T-helper 17 cell (primary cell): Measurements from ENCODE around the gene LCT. TPM values are rescaled to one million over a fixed set of nuclear protein-coding genes. Genes with fewer than 3 reads are reported as not detected.
"Not testable (repeated sequence)": the region's sequence is repeated elsewhere in the genome, so short reads cannot be mapped to it uniquely, and the experiment has no call there.

ENCODE experiments used
- ATAC-seq: fragments of 150-1000 bp; cut with Tn5 transposase; 2 replicates; pipeline ENCODE4 v1.10.0; 2021; ENCODE audit warnings: mild to moderate bottlenecking, moderate library complexity
- DNase-seq, 3 donors: peaks; one replicate each; pipeline versions ENCODE4 v3.0.0 to v3.0.0-alpha.2; 2020 to 2021
- H3K9me3 ChIP-seq: one replicate; pipeline ENCODE4 v1.7.0; 2013; ENCODE audit warnings: low read length, mild to moderate bottlenecking; ENCODE audit not compliant: control insufficient read depth, poor library complexity, severe bottlenecking
- H3K27ac Mint-ChIP-seq: one replicate; pipeline ENCODE4 v1.8.0; 2022; ENCODE audit warnings: mild to moderate bottlenecking, moderate library complexity, mixed read lengths
- H3K27me3 Mint-ChIP-seq: one replicate; pipeline ENCODE4 v1.8.0; 2022; ENCODE audit warnings: mixed read lengths
- H3K36me3 Mint-ChIP-seq: one replicate; pipeline ENCODE4 v1.8.0; 2022; ENCODE audit warnings: low read depth, mixed read lengths
- H3K4me1 Mint-ChIP-seq: one replicate; pipeline ENCODE4 v1.8.0; 2022; ENCODE audit warnings: mild to moderate bottlenecking, mixed read lengths
- H3K4me3 Mint-ChIP-seq: one replicate; pipeline ENCODE4 v1.8.0; 2022; ENCODE audit warnings: mild to moderate bottlenecking, moderate library complexity, mixed read lengths
- total RNA-seq, 4 donors: library from RNA in 2 of 4; stranded (reverse) in 2 of 4; gene quantifications; one replicate each; pipeline ENCODE4 v1.2.3 and lab custom pipeline; 2022 to 2026

The LCT gene
- total RNA-seq, 2 donors from 2014 or later: 0.07 to 0.10 TPM

GRCh38 chr2:135800513-135801460, 36.2 kb downstream of the LCT start:
- ATAC-seq (no peak), DNase-seq (no peak)
- Mint-ChIP-seq H3K27ac (no peak overlapping the region), H3K27me3 (no peaks in the 10 kb centered on the region), H3K4me1 (peaks cover 3% of the 10 kb centered on the region), H3K36me3 (peaks cover 4% of the 10 kb centered on the region), H3K4me3 (no peak overlapping the region)
- H3K9me3 ChIP-seq: no peaks in the 10 kb centered on the region

DNA sequence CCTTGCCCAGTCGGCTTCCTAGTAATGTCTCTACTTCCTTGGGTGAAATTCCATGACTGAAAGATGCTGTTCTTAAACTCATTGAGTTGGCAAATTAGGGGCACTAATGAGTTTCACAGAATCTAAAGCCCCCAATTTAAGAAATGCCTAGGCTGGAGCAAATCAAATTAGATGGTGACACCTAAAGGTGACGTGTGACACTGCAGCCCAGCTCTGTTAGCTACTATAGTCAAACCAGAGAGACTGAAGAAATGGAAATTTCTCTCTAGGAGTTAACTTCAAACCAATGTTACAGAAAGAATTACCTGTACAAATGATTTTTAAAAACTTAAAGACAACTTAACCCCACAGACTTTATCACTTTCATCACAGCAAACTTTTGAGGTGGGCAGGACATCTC, 37.2 kb downstream of the LCT start:
- Mint-ChIP-seq H3K27ac (no peak overlapping the region), H3K36me3 (peaks cover 4% of the 10 kb centered on the region), H3K4me1 (peaks cover 8% of the 10 kb centered on the region), H3K27me3 (no peaks in the 10 kb centered on the region), H3K4me3 (no peak overlapping the region)
- ATAC-seq: no peak
- no peak for DNase-seq
- no peaks in the 10 kb centered on the region for H3K9me3 ChIP-seq

GRCh38 chr2:135798762-135799161, 38.2 kb downstream of the LCT start:
- H3K4me3 Mint-ChIP-seq: no peak overlapping the region
- ATAC-seq (no peak), DNase-seq (no peak)
- no peak overlapping the region for H3K27ac Mint-ChIP-seq
- peaks cover 11% of the 10 kb centered on the region for H3K4me1 Mint-ChIP-seq
- H3K36me3 Mint-ChIP-seq: peaks cover 4% of the 10 kb centered on the region
- H3K27me3 Mint-ChIP-seq: no peaks in the 10 kb centered on the region
- H3K9me3 ChIP-seq: no peaks in the 10 kb centered on the region

- peaks cover 11% of the 10 kb centered on the region for H3K4me1 Mint-ChIP-seq
- ATAC-seq (no peak), DNase-seq (no peak)
- no peak overlapping the region for H3K27ac Mint-ChIP-seq
- H3K27me3 Mint-ChIP-seq: no peaks in the 10 kb centered on the region
- H3K4me3 Mint-ChIP-seq: no peak overlapping the region
- H3K9me3 ChIP-seq: no peaks in the 10 kb centered on the region
- peaks cover 4% of the 10 kb centered on the region for H3K36me3 Mint-ChIP-seq
These were observed 38.7 kb downstream of the LCT start for GRCh38 chr2:135798275-135798705.

DNA sequence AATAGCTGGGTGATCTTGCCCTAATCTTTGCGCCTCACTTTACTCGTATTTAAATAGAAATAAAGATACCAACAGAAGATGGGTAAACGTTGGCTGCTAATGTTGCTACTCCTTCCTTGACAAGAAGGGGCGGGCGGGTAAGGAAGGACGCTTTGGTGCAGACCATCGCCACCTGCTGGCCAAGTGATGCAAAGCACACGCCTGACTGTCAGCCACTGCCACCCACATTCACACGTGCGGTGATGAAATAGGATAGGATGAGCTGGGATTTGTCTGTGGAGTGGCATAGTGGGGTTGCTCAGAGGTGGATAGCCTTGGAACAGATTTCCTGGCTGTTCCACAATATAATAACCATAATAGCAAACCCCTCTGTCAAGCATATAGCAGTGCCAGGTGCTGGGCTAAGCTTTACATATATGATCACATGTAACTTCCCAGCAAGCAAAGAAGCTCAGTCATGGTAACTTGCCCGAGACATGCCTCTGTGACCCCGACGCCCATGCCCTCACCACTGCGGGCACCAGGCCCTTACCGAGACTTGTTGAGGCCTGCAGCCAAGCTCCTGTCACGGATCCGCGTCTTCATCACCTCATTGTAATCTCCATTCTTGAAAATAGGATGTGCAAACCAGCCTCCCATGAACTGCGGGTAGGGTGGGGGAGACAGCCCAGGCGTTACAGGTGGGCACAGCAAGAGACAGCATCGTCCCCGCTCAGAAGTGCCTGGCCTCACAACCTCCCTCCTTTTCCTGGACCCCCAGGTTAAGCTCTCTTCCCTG, 39.3 kb downstream of the LCT start:
- no peaks in the 10 kb centered on the region for H3K27me3 Mint-ChIP-seq
- H3K4me1 Mint-ChIP-seq: peaks cover 11% of the 10 kb centered on the region
- no peak overlapping the region for H3K4me3 Mint-ChIP-seq
- H3K27ac Mint-ChIP-seq: no peak overlapping the region
- H3K36me3 Mint-ChIP-seq: peaks cover 4% of the 10 kb centered on the region
- DNase-seq: peak; percentile 51 to 70 (median 58)
- ATAC-seq: peak; percentile 92
- no peaks in the 10 kb centered on the region for H3K9me3 ChIP-seq

GRCh38 chr2:135796606-135797005, 40.4 kb downstream of the LCT start:
- Mint-ChIP-seq H3K27me3 (no peaks in the 10 kb centered on the region), H3K36me3 (no peaks in the 10 kb centered on the region), H3K4me3 (no peak overlapping the region), H3K4me1 (peaks cover 11% of the 10 kb centered on the region), H3K27ac (no peak overlapping the region)
- DNase-seq: no peak
- no peaks in the 10 kb centered on the region for H3K9me3 ChIP-seq
- ATAC-seq: no peak

GRCh38 chr2:135795641-135796040, 41.3 kb downstream of the LCT start:
- ATAC-seq, DNase-seq, H3K27ac Mint-ChIP-seq, H3K9me3 ChIP-seq, H3K27me3 Mint-ChIP-seq, H3K4me3 Mint-ChIP-seq, H3K36me3 Mint-ChIP-seq: not testable (repeated sequence)
- peaks cover 11% of the 10 kb centered on the region for H3K4me1 Mint-ChIP-seq

GRCh38 chr2:135792401-135793150, 44.4 kb downstream of the LCT start:
- no peak overlapping the region for H3K4me3 Mint-ChIP-seq
- DNase-seq (no peak), ATAC-seq (peak; percentile 50)
- peaks cover 11% of the 10 kb centered on the region for H3K4me1 Mint-ChIP-seq
- H3K9me3 ChIP-seq: no peaks in the 10 kb centered on the region
- H3K36me3 Mint-ChIP-seq: no peaks in the 10 kb centered on the region
- H3K27me3 Mint-ChIP-seq: no peaks in the 10 kb centered on the region
- no peak overlapping the region for H3K27ac Mint-ChIP-seq

- H3K9me3 ChIP-seq: no peaks in the 10 kb centered on the region
- ATAC-seq (no peak), DNase-seq (no peak)
- Mint-ChIP-seq H3K4me3 (peak overlapping the region; percentile 8), H3K27ac (no peak overlapping the region), H3K4me1 (peaks cover 7% of the 10 kb centered on the region), H3K27me3 (no peaks in the 10 kb centered on the region), H3K36me3 (peaks cover 2% of the 10 kb centered on the region)
These were observed 45.4 kb downstream of the LCT start for GRCh38 chr2:135791418-135792190.

- ATAC-seq (no peak), DNase-seq (no peak)
- H3K9me3 ChIP-seq: no peaks in the 10 kb centered on the region
- peaks cover 7% of the 10 kb centered on the region for H3K4me1 Mint-ChIP-seq
- H3K4me3 Mint-ChIP-seq: no peak overlapping the region
- peaks cover 2% of the 10 kb centered on the region for H3K36me3 Mint-ChIP-seq
- H3K27me3 Mint-ChIP-seq: no peaks in the 10 kb centered on the region
- no peak overlapping the region for H3K27ac Mint-ChIP-seq
These were observed 46.6 kb downstream of the LCT start for GRCh38 chr2:135790423-135790822.

- H3K27ac Mint-ChIP-seq: peak overlapping the region; percentile 37
- H3K36me3 Mint-ChIP-seq: peaks cover 9% of the 10 kb centered on the region
These were observed 50.2 kb downstream of the LCT start for GRCh38 chr2:135786823-135787222.

GRCh38 chr2:135785032-135785431, 52.0 kb downstream of the LCT start:
- Mint-ChIP-seq H3K4me1 (no peaks in the 10 kb centered on the region), H3K4me3 (no peak overlapping the region), H3K36me3 (peaks cover 9% of the 10 kb centered on the region), H3K27me3 (no peaks in the 10 kb centered on the region), H3K27ac (no peak overlapping the region)
- no peak for DNase-seq
- ATAC-seq: peak; percentile 42
- H3K9me3 ChIP-seq: no peaks in the 10 kb centered on the region

More at GRCh38 chr2:135786823-135787222, 50.2 kb downstream of the LCT start:
- no peak overlapping the region for H3K4me3 Mint-ChIP-seq
- DNase-seq (no peak), ATAC-seq (no peak)
- no peaks in the 10 kb centered on the region for H3K27me3 Mint-ChIP-seq
- H3K9me3 ChIP-seq: no peaks in the 10 kb centered on the region
- H3K4me1 Mint-ChIP-seq: no peaks in the 10 kb centered on the region
